ENCODE results near the gene CHD5. TPM values are rescaled to one million over a fixed set of nuclear protein-coding genes. Genes with fewer than 3 reads are reported as not detected.

The CHD5 gene
- total and polyA plus RNA-seq, 2 of the 4 experiments (the other 2 are of a cell fraction) = under 0.01 to 0.09 TPM

DNA sequence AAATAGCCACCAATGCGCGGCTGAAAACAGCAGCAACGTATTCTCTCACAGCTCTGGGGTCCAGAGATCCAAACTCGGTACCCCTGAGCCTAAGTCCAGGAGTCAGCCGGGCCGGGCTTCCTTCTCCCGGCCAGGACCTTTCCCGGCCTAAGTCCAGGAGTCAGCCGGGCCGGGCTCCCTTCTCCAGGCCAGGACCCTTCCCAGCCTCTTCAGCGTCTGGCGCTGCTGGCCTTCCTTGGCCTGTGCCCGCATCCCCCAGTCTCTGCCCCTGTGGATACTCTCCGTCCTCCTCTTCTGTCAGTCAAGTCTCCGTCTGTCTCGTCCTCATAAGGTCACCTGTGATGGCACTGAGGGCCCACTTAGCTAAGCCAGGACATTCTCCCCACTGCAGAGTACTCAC is 102.2 kb downstream of the CHD5 start:
- no peaks in the 10 kb centered on the region for H3K36me3 ChIP-seq (ENCODE audit: control insufficient read depth, insufficient read depth, low read length)
- no peak overlapping the region for H3K4ac ChIP-seq (ENCODE audit: low read depth, low read length)
- no peak overlapping the region for H2BK5ac ChIP-seq (ENCODE audit: low read depth, low read length, poor library complexity, severe bottlenecking)
- H3K9me1 ChIP-seq (ENCODE audit: insufficient read depth, low read length) = no peaks in the 10 kb centered on the region
- no peak overlapping the region for H3K4me3 ChIP-seq (ENCODE audit: insufficient read depth, low read depth, low read length)
- no peak overlapping the region for H4K5ac ChIP-seq (ENCODE audit: low read depth, low read length)
- H3K14ac ChIP-seq (replicated peaks; ENCODE audit: low read depth, low read length) = no peak overlapping the region
- H3K4me1 ChIP-seq (ENCODE audit: control insufficient read depth, insufficient read depth, low read length) = no peaks in the 10 kb centered on the region
- no peak overlapping the region for H3K4me2 ChIP-seq (ENCODE audit: low read depth, low read length)
- ATAC-seq (ENCODE audit: low read depth) = no peak
- no peak overlapping the region for H3K56ac ChIP-seq (ENCODE audit: extremely low read depth, insufficient read depth, low read length)
- intact Hi-C loops (cut with micrococcal nuclease) (no loop called here), in situ Hi-C loops (cut with MboI; ENCODE audit: low sequenced_read_pairs) (no loop called here), dilution Hi-C loops (cut with HindIII; ENCODE audit: low sequenced_read_pairs, unreplicated experiment) (no loop called here)
- no peak overlapping the region for H2BK120ac ChIP-seq (ENCODE audit: low read depth, low read length)
- H3K27me3 ChIP-seq (ENCODE audit: control insufficient read depth, insufficient read depth, low read length) = peaks cover 12% of the 10 kb centered on the region; the same call in 1 of the 2 replicates
- no peaks in the 10 kb centered on the region for H3K9me3 ChIP-seq (ENCODE audit: control insufficient read depth, insufficient read depth, low read length)
- no peak overlapping the region for H3K23ac ChIP-seq (ENCODE audit: low read depth, low read length)
- no TSS peak for BruUV-seq (replicated peaks)
- no peak overlapping the region for H2BK20ac ChIP-seq (ENCODE audit: low read depth, low read length)
- H2AFZ ChIP-seq (replicated peaks; ENCODE audit: low read length, poor library complexity) = no peak overlapping the region
- H2AK9ac ChIP-seq (replicated peaks; ENCODE audit: low read depth, low read length, poor library complexity) = no peak overlapping the region
- no peak overlapping the region for H3K18ac ChIP-seq (ENCODE audit: low read depth, low read length)
- no peak overlapping the region for H4K91ac ChIP-seq (ENCODE audit: insufficient read depth, low read depth, low read length)
- TF ChIP-seq FOS (IDR thresholded peaks at IDR 0.05; ENCODE audit: low read depth, low read length) (no peak), NFE2L2 (IDR thresholded peaks at IDR 0.05; ENCODE audit: low read depth, low read length) (no peak), RAD21 (IDR thresholded peaks at IDR 0.05; ENCODE audit: low read length) (no peak), CEBPB (IDR thresholded peaks at IDR 0.05; ENCODE audit: low read depth, low read length) (no peak)
- TF ChIP-seq, protein P1, sequence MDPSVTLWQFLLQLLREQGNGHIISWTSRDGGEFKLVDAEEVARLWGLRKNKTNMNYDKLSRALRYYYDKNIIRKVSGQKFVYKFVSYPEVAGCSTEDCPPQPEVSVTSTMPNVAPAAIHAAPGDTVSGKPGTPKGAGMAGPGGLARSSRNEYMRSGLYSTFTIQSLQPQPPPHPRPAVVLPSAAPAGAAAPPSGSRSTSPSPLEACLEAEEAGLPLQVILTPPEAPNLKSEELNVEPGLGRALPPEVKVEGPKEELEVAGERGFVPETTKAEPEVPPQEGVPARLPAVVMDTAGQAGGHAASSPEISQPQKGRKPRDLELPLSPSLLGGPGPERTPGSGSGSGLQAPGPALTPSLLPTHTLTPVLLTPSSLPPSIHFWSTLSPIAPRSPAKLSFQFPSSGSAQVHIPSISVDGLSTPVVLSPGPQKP (IDR thresholded peaks at IDR 0.05; ENCODE audit: borderline replicate concordance, low read depth, low read length) = no peak
- H3K27ac ChIP-seq (ENCODE audit: insufficient read depth, low read length) = no peak overlapping the region
- no peak overlapping the region for H2BK15ac ChIP-seq (ENCODE audit: low read depth, low read length)
- no peak for DNase-seq
- H3K79me1 ChIP-seq (ENCODE audit: low read depth in 1 of 2, low read length in 2 of 2) = no peaks in the 10 kb centered on the region
- H2AK5ac ChIP-seq (ENCODE audit: low read depth, low read length) = no peak overlapping the region
- no peaks in the 10 kb centered on the region for H4K20me1 ChIP-seq (ENCODE audit: insufficient read depth, low read length)
- H3K9ac ChIP-seq (ENCODE audit: low read depth, low read length) = no peak overlapping the region
- ChIA-PET CTCF (no interaction called here), POLR2A (ENCODE audit: unreplicated experiment) (no interaction called here)
- 82% methylated on average over 12 of the region's 16 CpGs; no CpG with 5 or more reads in 1 of the 2 experiments for WGBS, 2 experiments (ENCODE audit: extremely low coverage in 2 of 2, insufficient read length in 1 of 2)
- no peak overlapping the region for H4K8ac ChIP-seq (ENCODE audit: low read depth in 2 of 2, low read length in 2 of 2)

All from IMR-90 (cell line).